Measurements from ENCODE around the gene ECHS1.

Gene ECHS1

DNA sequence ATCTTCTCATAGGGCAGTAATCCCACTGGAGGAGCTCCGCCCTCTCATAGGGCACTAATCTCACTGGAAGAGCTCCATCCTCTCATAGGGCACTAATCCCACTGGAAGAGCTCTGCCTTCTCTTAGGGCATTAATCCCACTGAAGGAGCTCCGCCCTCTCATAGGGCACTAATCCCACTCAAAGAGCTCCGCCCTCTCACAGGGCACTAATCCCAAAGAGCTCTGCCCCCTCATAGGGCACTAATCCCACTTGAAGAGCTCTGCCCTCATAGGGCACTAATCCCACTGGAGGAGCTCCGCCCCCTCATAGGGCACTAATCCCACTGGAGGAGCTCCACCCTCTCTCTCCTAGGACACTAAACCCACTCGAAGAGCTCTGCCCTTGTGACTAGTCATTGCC, 11.9 kb downstream of the ECHS1 start:
- no peak for DNase-seq (ENCODE audit: low read depth)
- TF ChIP-seq, protein P1, sequence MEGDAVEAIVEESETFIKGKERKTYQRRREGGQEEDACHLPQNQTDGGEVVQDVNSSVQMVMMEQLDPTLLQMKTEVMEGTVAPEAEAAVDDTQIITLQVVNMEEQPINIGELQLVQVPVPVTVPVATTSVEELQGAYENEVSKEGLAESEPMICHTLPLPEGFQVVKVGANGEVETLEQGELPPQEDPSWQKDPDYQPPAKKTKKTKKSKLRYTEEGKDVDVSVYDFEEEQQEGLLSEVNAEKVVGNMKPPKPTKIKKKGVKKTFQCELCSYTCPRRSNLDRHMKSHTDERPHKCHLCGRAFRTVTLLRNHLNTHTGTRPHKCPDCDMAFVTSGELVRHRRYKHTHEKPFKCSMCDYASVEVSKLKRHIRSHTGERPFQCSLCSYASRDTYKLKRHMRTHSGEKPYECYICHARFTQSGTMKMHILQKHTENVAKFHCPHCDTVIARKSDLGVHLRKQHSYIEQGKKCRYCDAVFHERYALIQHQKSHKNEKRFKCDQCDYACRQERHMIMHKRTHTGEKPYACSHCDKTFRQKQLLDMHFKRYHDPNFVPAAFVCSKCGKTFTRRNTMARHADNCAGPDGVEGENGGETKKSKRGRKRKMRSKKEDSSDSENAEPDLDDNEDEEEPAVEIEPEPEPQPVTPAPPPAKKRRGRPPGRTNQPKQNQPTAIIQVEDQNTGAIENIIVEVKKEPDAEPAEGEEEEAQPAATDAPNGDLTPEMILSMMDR (conservative IDR thresholded peaks at IDR 0.05; ENCODE audit: low read length): no peak
- H3K4me3 ChIP-seq (ENCODE audit: low read length): no peak overlapping the region

DNA sequence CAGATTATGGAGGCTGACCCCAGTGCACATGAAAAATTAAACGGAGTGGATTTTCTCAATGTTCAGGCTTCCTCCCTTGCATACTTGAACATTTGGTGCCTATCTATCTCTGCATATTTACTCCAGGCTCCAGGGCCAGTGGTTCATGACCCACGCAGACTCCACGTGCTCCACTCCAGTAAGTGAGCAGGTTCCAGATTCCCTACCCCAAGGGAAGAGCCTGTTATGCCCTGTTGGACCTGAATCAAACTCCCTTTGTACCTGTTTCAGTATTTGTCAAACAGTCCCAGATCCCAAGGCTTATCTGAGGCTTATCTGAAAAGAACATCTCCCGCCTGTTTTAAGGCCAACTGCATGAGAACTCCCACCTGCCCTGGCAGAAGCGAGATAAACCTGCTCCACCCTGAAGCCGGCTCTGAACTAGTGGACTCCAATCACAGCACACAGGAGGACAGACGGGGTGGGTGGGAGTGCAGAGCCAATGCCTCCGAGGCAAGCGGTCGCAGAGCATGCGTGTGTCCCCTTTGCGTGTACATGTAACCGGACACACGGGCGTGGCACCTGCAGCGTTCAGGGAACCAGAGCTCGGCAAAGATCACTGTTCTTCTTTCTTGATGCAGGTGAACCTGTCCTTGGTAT, 13.1 kb downstream of the ECHS1 start:
- TF ChIP-seq, protein P1 (conservative IDR thresholded peaks at IDR 0.05; ENCODE audit: low read length): no peak
- no peak for DNase-seq (ENCODE audit: low read depth)
- no peak overlapping the region for H3K4me3 ChIP-seq (ENCODE audit: low read length)

- DNase-seq (ENCODE audit: low read depth): no peak
- TF ChIP-seq, protein P1 (conservative IDR thresholded peaks at IDR 0.05; ENCODE audit: low read length): no peak
- no peak overlapping the region for H3K4me3 ChIP-seq (ENCODE audit: low read length)
These were observed 13.6 kb downstream of the ECHS1 start for GRCh38 chr10:133359554-133359971.

DNA sequence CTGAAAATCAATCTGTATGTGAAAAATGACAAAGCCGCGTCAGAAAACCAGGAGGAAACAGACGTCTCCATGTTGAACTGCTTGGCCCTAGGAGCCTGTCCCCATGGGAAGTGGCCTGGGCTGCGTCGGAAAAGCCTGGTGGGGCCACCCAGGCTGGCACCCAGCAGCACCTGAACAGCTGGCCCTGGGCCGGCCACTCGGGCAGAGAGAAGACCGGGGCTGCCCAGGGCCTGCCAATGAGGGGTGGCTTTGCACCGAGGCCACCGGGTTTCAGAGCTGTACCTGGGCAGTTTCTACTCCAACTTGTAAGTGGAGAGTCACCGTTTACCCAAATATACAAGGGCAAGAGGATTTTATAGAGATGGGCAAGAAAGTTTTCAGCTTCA, 14.2 kb downstream of the ECHS1 start:
- no peak for DNase-seq (ENCODE audit: low read depth)

DNA sequence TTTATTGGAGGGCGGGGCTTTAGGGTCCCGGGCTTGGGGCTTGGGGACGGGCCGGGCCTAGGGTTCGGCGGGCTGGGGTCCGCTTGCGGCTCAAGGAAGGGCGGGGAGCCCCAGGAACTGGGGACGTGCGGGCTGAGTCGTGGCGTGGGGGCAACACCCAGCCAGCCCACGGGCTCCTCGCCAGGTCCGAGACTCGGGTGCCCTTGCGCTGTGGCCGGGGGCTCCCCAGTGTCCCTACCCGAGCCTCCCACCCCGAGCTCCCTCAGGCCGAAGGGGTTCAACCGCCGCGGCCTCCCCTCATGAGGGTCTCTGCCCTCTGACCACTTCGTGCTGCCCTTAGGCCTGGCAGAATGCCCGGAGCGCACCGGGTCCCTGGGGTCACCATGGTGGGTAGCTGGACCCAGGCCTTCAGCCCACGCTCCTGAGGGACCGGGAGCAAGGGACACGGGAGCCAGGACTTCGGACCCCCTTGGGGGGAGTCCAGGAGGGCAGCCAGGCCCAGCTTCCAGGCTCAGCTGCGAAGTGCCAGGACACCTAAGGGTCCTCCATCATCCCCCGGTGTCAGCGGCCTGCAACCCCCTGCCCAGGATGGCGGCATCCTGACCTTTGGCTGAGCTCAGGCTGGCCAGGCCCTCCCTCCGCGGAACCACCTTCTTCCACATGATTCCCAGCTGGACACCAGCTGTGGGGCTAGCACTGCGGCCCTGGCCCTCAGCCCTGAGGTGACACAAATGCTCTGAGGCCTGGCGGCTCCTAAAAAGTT, 14.8 kb downstream of the ECHS1 start:
- peak; percentile 43 for DNase-seq (ENCODE audit: low read depth)
- no peak overlapping the region for H3K4me3 ChIP-seq (ENCODE audit: low read length)
- TF ChIP-seq, protein P1 (conservative IDR thresholded peaks at IDR 0.05; ENCODE audit: low read length): no peak

More for the DNA sequence above, 14.2 kb downstream of the ECHS1 start:
- no peak overlapping the region for H3K4me3 ChIP-seq (ENCODE audit: low read length)
- TF ChIP-seq, protein P1 (conservative IDR thresholded peaks at IDR 0.05; ENCODE audit: low read length): no peak

- H3K4me3 ChIP-seq (ENCODE audit: low read length): peak within 1 kb of the TSS; percentile 58
- TF ChIP-seq, protein P1 (conservative IDR thresholded peaks at IDR 0.05; ENCODE audit: low read length): no peak
- peak; percentile 15 for DNase-seq (ENCODE audit: low read depth)
These were observed 15.6 kb downstream of the ECHS1 start, which contains the start of gene FUOM for GRCh38 chr10:133357285-133358161. Gene FUOM, minus strand, starts transcription at chr10:133358019. Its CDS starts 12 bp downstream, at chr10:133358007.

All from AG10803 (cell line).